Breast epithelium (tissue), 3 donors: ENCODE data around the gene SEMA4B.

Experiments
- CTCF ChIP-seq, 3 donors: fragments of 450-650 bp; IDR thresholded peaks; one replicate each; pipeline ENCODE4 v1.5.1; 2016 to 2017; ENCODE audit warnings: antibody characterized with exemption in 3 of 3, mild to moderate bottlenecking in 3 of 3, moderate library complexity in 3 of 3
- POLR2A ChIP-seq: fragments of 450-650 bp; IDR thresholded peaks from one replicate; pipeline ENCODE4 v1.6.1; 2016; ENCODE audit warnings: antibody characterized with exemption, mild to moderate bottlenecking, moderate library complexity
- POLR2AphosphoS5 ChIP-seq, 3 donors: sonication (generic); formaldehyde crosslinking; IDR thresholded peaks; one replicate each; pipeline ENCODE4 v1.6.1; 2017; ENCODE audit warnings: antibody characterized with exemption in 3 of 3

GRCh38 chr15:90188914-90189748 is 12.0 kb upstream of the SEMA4B start:
- TF ChIP-seq POLR2A (no peak), CTCF (IDR thresholded peaks at IDR 0.05) (no peak), POLR2AphosphoS5 (IDR thresholded peaks at IDR 0.05) (no peak)
